ENCODE results near the gene NR2C2. TPM values are rescaled to one million over a fixed set of nuclear protein-coding genes. Genes with fewer than 3 reads are reported as not detected.
A peak's percentile ranks its signal among the peaks of the same experiment; 100 is the strongest.

NR2C2 gene
- total RNA-seq, 8 experiments from 2014 or later = 20.1 to 67.9 (median 32.0) TPM

DNA sequence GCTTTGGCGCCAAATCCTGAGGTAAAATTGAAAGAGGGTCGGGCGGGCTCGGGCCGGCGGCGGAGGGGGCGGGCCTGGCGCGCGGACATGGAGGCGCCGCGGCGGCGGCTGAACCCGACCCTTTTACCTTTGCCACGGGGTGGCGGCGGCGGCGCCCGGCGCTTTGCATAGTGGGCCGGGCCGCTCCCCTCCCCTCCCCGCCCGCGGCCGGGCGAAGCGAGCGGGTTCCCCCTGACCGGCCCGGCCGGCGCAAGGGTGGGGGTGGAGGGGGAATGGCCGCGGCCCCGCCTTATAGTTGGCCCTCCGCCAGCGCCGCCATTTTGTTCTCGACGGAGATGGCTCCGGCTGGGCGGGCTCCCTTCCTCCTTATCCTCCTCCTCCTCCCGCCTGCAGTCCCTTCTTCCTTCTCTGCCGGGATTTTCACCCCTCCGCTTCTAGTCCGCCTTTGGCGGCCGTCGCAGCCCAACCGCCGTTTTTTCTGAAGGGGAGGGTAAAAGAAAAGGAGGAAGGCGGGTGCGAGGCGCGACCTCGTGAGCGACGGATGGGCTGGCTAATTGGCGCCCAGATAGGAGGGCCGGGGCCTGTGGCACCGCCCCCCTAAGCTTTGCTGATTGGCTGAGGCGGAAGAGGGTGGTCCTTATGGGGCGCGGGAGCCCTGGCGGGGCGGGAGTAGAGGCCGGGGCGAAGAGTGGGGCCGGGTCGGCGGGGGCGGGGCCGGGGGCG lies 664 bp downstream of the NR2C2 start:
- Histone ChIP-seq H3K27ac (peak overlapping the region; percentile 99 to 100), H3K4me1 (replicated peaks in 1 of 2) (peaks cover 9 to 15% of the 10 kb centered on the region in 2 donors), H3K4me3 (peak overlapping the region; percentile 75 to 97 (median 86))
- WGBS, 10 experiments = 0% methylated on average over 15 of the region's 79 CpGs; no CpG with 5 or more reads in 9 of the 10 experiments
- in situ Hi-C loops (cut with MboI; ENCODE audit: low pct_unique_long_range_greater_than_20kb in 2 of 9, low sequenced_read_pairs in 9 of 9, unreplicated experiment in 9 of 9) = no loop called here
- peak; percentile 74 to 95 (median 94) for ATAC-seq (replicated peaks in 6 of 8)

DNA sequence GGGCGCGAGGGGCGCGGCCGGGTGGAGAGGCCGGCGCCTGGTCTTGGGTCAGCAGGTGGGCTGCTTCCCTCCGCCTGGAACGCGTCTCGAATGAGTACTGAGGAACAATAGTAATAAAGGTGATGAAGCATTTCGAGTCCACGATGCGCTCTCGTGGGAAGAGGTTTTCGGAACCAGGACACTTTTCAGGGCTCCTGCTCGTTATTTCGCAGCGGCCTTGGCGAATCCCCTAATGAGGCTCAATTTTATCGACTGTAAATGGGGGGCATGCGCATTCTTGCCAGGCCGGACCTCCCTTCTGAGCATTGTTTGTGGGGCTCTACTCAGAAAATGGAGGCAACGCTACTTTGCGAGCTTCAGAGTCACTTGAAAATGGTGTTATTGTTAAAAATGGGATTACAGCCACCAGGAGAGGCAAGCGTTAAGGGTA lies 1.2 kb downstream of the NR2C2 start:
- H3K27ac ChIP-seq = peak overlapping the region; percentile 65 to 100
- H3K4me3 ChIP-seq = peak overlapping the region; percentile 75 to 97 (median 86)
- peak in 5 of 8 experiments; percentile 0 to 30 (median 20) for ATAC-seq (replicated peaks in 6 of 8)
- WGBS, 10 experiments = 0 to 20% (median 7%) methylated on average over 1 to 13 of the region's 26 CpGs; no CpG with 5 or more reads in 4 of the 10 experiments
- peaks cover 9 to 15% of the 10 kb centered on the region in 2 donors for H3K4me1 ChIP-seq (replicated peaks in 1 of 2)
- in situ Hi-C loops (cut with MboI; ENCODE audit: low pct_unique_long_range_greater_than_20kb in 2 of 9, low sequenced_read_pairs in 9 of 9, unreplicated experiment in 9 of 9) = no loop called here

DNA sequence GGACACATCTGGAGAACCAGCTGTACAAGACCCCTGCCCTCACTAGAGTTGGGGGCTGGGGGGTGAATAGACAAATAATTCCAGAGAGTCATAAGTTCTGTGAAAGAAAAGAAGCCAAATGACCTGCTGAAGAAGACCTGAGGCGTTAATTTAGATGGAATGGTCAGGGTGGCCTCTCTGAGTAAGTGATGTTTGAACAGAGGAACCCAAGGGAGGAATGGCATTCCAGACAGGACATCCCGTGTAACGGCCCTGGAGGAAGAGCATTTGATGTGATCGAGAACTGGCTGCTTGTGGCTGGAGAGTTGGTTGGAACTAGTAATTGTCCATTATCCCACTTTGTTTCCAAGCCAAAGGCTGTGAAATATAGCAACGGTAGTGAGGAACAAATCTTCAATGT lies 1.7 kb downstream of the NR2C2 start:
- H3K4me3 ChIP-seq = peak overlapping the region; percentile 75 to 97 (median 86)
- in situ Hi-C loops (cut with MboI; ENCODE audit: low pct_unique_long_range_greater_than_20kb in 2 of 9, low sequenced_read_pairs in 9 of 9, unreplicated experiment in 9 of 9) = no loop called here

DNA sequence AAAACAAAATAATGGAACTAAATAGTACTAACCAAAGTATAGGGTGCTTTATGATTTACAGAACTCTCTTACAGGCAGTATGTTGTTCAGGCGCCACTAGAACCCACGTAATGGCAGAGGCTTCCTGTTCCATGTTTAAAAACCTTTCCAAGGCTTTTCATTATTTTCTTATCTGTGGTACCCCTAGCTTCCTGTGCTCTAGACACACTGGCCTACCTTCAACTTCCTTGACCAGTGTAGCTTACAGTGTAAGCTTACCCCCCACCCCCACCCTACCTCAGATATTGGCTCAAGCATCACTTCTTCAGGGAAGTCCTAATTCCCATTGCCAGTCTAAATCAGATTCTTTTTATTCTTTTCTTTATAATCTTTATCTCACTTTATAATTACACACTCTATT lies 2.9 kb downstream of the NR2C2 start:
- H3K27ac ChIP-seq = no peak overlapping the region
- WGBS, 10 experiments = 83 to 100% (median 95%) methylated on average over 1 to 2 of the region's 2 CpGs; no CpG with 5 or more reads in 1 of the 10 experiments

More for the DNA sequence above, 1.7 kb downstream of the NR2C2 start:
- Histone ChIP-seq H3K4me1 (replicated peaks in 1 of 2) (peaks cover 9 to 15% of the 10 kb centered on the region in 2 donors), H3K27ac (peak overlapping the region; percentile 65 to 100)
- 17 to 83% (median 60%) methylated on average over 1 to 5 of the region's 5 CpGs; no CpG with 5 or more reads in 2 of the 10 experiments for WGBS, 10 experiments
- ATAC-seq (replicated peaks in 6 of 8) = no peak

DNA sequence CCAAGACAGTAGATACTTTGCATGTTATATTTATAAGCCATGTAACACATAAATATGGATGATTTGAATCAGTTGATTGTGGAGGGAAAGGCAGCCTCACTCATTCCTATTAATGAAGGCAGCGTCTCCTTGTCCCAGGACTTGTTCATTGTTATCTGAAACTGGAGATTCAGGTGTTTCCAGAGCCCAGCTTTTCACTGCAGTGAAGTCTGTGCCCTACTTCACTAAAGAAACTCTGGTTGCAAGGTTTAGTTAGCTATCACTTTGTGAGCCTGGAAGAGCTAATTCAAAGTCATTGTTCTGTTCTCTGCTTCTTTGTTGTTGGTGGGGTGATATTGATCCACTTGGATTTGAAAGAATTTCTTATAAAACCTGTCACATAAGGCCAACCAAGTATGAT lies 9.8 kb downstream of the NR2C2 start:
- Histone ChIP-seq H3K4me1 (replicated peaks in 1 of 2) (peaks cover 6 to 16% of the 10 kb centered on the region in 2 donors), H3K4me3 (no peak overlapping the region), H3K27ac (no peak overlapping the region)
- in situ Hi-C loops (cut with MboI; ENCODE audit: low pct_unique_long_range_greater_than_20kb in 2 of 9, low sequenced_read_pairs in 9 of 9, unreplicated experiment in 9 of 9) = no loop called here
- WGBS, 10 experiments = 80 to 100% (median 100%) methylated on average over 1 of the region's 1 CpG; no CpG with 5 or more reads in 5 of the 10 experiments
- ATAC-seq (replicated peaks in 6 of 8) = no peak

More for the DNA sequence above, 2.9 kb downstream of the NR2C2 start:
- no peak for ATAC-seq (replicated peaks in 6 of 8)
- peaks cover 9 to 15% of the 10 kb centered on the region in 2 donors for H3K4me1 ChIP-seq (replicated peaks in 1 of 2)
- in situ Hi-C loops (cut with MboI; ENCODE audit: low pct_unique_long_range_greater_than_20kb in 2 of 9, low sequenced_read_pairs in 9 of 9, unreplicated experiment in 9 of 9) = no loop called here
- no peak overlapping the region for H3K4me3 ChIP-seq

DNA sequence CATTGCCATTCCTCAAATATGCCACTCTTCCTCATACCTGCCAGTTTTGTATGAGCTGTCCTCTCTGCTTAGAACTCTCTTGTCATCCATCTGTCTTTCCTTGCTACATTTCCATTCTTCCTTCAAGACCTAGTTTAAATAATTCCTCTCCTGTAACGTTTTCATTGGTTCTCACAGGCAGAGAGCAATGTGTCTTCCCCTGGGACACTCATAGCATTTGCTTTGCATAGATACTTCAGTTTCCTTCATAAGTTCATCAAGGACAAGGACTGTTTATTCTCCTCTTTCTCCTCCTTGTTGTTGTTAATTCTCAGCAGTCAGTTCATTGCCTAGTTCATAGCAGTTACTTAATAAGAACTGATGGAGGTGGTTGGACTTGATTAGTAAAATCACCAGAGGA lies 10.5 kb downstream of the NR2C2 start:
- WGBS, 10 experiments = 0 to 60% (median 30%) methylated on average over 1 of the region's 1 CpG; no CpG with 5 or more reads in 1 of the 10 experiments
- Histone ChIP-seq H3K4me3 (no peak overlapping the region), H3K4me1 (replicated peaks in 1 of 2) (peaks cover 6 to 16% of the 10 kb centered on the region in 2 donors), H3K27ac (no peak overlapping the region)
- in situ Hi-C loops (cut with MboI; ENCODE audit: low pct_unique_long_range_greater_than_20kb in 2 of 9, low sequenced_read_pairs in 9 of 9, unreplicated experiment in 9 of 9) = no loop called here
- peak in 3 of 8 experiments; percentile 57 to 89 (median 86) for ATAC-seq (replicated peaks in 6 of 8)

DNA sequence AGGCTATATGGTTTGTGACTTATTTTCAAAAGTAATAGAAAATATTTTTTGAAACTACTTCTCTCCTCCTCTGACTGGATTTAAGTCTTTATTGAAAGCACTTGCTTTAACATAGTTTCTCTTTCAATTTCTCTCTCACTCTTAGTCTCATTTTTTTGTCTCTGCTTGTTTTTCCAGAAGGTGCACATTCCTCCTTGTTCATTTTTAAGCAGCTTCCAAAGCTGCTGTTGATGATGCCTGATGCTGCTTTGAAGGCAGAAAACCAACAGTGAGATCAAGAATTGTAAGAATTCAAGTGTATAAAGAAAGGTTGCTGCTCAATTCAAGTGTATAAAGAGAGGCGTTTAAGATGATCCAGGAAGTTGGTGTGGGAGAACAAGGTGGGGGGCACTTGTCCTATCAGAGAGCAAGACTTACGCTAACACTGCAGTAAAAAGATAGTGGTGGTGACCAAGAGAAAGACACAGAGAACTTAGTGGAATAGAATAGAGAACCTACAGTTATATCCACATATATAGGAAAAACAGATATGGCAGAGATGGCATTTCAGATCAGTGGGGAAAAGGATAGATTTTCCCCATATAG lies 12.1 kb downstream of the NR2C2 start:
- H3K4me1 ChIP-seq (replicated peaks in 1 of 2) = peaks cover 6 to 16% of the 10 kb centered on the region in 2 donors
- in situ Hi-C loops (cut with MboI; ENCODE audit: low pct_unique_long_range_greater_than_20kb in 2 of 9, low sequenced_read_pairs in 9 of 9, unreplicated experiment in 9 of 9) = no loop called here
- no peak overlapping the region for H3K27ac ChIP-seq
- no peak for ATAC-seq (replicated peaks in 6 of 8)
- WGBS, 10 experiments = 59 to 100% (median 98%) methylated on average over 1 to 2 of the region's 2 CpGs
- no peak overlapping the region for H3K4me3 ChIP-seq

DNA sequence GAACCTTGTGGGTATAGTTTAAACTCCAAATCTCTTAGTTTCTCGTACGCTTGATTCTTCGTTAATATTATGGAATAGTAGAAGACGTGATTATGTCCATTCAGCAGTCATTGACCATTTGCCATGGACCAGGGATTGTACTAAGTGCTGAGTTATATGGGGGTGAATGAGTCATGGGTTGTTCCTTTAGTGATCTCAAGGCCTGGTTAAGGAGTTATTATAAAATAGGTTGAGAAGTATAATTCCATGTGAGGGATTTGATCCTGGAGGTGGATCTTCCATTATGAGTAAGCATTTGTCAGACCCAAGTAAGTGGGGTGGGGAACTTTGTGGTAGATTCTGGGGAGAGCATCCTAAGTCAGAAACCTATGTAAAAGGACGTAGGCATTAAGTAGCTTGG lies 15.4 kb downstream of the NR2C2 start:
- ATAC-seq (replicated peaks in 6 of 8) = no peak
- 76 to 100% (median 97%) methylated on average over 2 to 5 of the region's 5 CpGs; no CpG with 5 or more reads in 1 of the 10 experiments for WGBS, 10 experiments
- peaks cover 1 to 3% of the 10 kb centered on the region in 2 donors for H3K4me1 ChIP-seq (replicated peaks in 1 of 2)
- in situ Hi-C loops (cut with MboI; ENCODE audit: low pct_unique_long_range_greater_than_20kb in 2 of 9, low sequenced_read_pairs in 9 of 9, unreplicated experiment in 9 of 9) = no loop called here
- H3K27ac ChIP-seq = no peak overlapping the region
- no peak overlapping the region for H3K4me3 ChIP-seq

DNA sequence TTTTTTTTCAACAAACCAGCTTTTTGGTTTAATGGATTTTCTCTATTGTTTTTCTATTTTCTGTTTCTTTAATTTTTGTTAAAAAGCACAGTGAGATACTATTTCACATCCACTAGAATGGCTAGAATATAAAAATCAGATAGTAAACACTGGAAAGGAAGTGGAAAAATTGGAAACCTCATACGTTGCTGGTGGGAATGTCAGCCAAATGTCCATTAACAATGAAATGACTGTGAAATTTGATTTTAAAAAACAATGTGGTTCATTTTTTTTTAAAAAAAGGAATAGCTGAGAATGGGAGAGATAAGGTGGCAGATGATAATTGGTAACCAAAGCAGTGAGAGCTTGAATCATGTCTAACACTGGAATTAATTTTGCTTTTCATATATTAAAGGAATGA lies 19.9 kb downstream of the NR2C2 start:
- H3K27ac ChIP-seq = no peak overlapping the region
- H3K4me1 ChIP-seq (replicated peaks in 1 of 2) = no peaks in the 10 kb centered on the region
- in situ Hi-C loops (cut with MboI; ENCODE audit: low pct_unique_long_range_greater_than_20kb in 2 of 9, low sequenced_read_pairs in 9 of 9, unreplicated experiment in 9 of 9) = no loop called here
- H3K4me3 ChIP-seq = no peak overlapping the region
- no peak for ATAC-seq (replicated peaks in 6 of 8)
- WGBS, 10 experiments = 33 to 100% (median 92%) methylated on average over 1 of the region's 1 CpG; no CpG with 5 or more reads in 1 of the 10 experiments

DNA sequence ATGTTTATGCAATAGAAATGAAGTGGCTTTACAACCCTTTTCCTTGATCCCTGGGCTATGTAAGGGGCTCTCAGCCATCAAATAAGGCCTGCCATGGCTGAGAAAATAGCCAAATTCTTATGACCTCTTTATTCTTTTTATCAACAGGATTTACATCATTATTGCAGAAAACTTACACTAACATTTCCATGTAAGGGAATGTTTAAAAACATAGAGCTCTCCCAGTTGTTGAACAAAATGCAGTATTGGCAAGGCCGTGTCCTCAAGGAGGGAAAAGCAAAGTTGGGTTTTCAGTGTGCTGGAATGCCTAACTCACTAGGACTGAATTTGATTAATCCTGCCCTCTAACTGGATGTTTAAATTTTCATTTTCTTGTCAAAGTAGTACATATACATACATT lies 22.3 kb downstream of the NR2C2 start:
- in situ Hi-C loops (cut with MboI; ENCODE audit: low pct_unique_long_range_greater_than_20kb in 2 of 9, low sequenced_read_pairs in 9 of 9, unreplicated experiment in 9 of 9) = no loop called here
- Histone ChIP-seq H3K27ac (no peak overlapping the region), H3K4me1 (replicated peaks in 1 of 2) (no peaks in the 10 kb centered on the region), H3K4me3 (no peak overlapping the region)
- no peak for ATAC-seq (replicated peaks in 6 of 8)
- WGBS, 10 experiments = 100% methylated on average over 1 of the region's 1 CpG; no CpG with 5 or more reads in 4 of the 10 experiments

DNA sequence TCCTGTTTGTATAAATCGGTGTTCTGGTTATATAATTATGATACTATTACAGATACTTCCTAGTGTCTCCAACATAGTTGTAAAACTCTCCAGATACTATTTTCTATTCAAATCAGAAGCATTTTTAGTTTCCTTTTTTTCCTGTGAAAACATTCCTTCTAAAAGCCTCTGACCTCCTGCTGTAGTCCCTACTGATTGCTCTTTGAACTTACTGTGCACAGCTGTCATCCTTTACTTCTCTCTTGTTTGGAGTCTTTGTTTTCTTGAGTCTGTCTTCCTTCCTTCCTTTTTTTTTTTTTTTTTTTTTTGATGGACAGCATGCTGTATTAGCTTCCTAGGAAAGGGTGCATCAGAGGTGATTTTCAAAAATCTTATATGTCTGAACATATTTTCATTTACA lies 28.9 kb downstream of the NR2C2 start:
- H3K4me3 ChIP-seq = no peak overlapping the region
- in situ Hi-C loops (cut with MboI; ENCODE audit: low pct_unique_long_range_greater_than_20kb in 2 of 9, low sequenced_read_pairs in 9 of 9, unreplicated experiment in 9 of 9) = no loop called here
- no peaks in the 10 kb centered on the region for H3K4me1 ChIP-seq (replicated peaks in 1 of 2)
- no peak overlapping the region for H3K27ac ChIP-seq
- no peak for ATAC-seq (replicated peaks in 6 of 8)
- WGBS, 10 experiments = 43 to 100% (median 90%) methylated on average over 1 of the region's 1 CpG; no CpG with 5 or more reads in 3 of the 10 experiments

DNA sequence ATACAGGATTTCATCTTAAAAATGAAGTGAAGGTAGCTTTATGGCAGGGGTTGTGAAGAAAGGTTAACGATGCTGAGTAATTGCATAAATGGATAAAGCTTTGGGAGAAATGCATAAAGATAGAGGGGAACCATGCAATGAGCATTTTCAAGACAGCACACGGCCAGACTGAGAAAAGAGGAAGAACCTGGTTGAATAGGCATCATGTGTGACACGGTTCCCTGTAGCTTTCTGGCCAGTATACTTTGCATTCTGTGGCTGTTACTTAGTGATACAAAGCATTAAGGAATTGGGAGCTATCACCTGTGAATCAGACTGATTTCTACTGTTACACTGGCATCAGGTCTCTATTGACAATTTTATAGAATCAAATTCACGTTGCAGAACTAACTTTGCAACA lies 33.3 kb downstream of the NR2C2 start:
- ATAC-seq (replicated peaks in 6 of 8) = no peak
- 58 to 100% (median 94%) methylated on average over 1 to 4 of the region's 4 CpGs for WGBS, 10 experiments
- in situ Hi-C loops (cut with MboI; ENCODE audit: low pct_unique_long_range_greater_than_20kb in 2 of 9, low sequenced_read_pairs in 9 of 9, unreplicated experiment in 9 of 9) = no loop called here

DNA sequence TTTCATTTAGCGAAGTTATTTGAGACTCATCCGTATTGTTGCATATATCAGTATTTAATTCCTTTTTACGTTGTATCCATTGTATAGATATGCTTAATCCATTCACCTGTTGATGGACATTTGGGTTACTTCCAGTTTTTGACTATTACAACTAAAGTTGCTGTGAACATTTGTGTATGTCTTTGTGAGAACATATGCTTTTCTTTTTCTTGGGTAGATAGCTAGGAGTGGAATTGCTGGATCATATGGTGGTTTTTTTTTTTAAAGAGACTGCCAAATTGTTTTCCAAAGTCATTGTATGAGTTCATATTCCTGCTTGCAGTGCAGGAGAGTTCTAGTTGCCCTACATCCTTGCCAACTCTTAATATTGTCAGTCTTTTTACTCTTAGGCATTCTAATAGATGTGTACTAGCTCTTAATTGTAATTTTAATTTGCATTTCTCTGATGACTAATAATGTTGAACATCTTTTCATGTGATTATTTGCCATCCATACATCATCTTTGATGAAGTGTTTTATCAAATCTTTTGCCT lies 37.3 kb downstream of the NR2C2 start:
- in situ Hi-C loops (cut with MboI; ENCODE audit: low pct_unique_long_range_greater_than_20kb in 2 of 9, low sequenced_read_pairs in 9 of 9, unreplicated experiment in 9 of 9) = no loop called here
- 90 to 100% (median 99%) methylated on average over 2 to 3 of the region's 3 CpGs for WGBS, 10 experiments
- H3K4me3 ChIP-seq = no peak overlapping the region
- no peak overlapping the region for H3K27ac ChIP-seq
- no peak for ATAC-seq (replicated peaks in 6 of 8)
- no peaks in the 10 kb centered on the region for H3K4me1 ChIP-seq (replicated peaks in 1 of 2)

More for the DNA sequence above, 33.3 kb downstream of the NR2C2 start:
- Histone ChIP-seq H3K27ac (no peak overlapping the region), H3K4me1 (replicated peaks in 1 of 2) (no peaks in the 10 kb centered on the region), H3K4me3 (no peak overlapping the region)
